Neural progenitor cell (in vitro differentiated cells): ENCODE results near the gene FCGBP. TPM values are rescaled to one million over a fixed set of nuclear protein-coding genes. Genes with fewer than 3 reads are reported as not detected.

Source experiments
- DNase-seq: peaks from one replicate; pipeline ENCODE4 v3.0.0-alpha.2; 2016; ENCODE audit warnings: low spot score
- H2AFZ ChIP-seq: fragments of 200-600 bp; sonication (generic); replicated peaks from 2 replicates; pipeline ENCODE4 v1.6.1; 2016; ENCODE audit warnings: antibody characterized with exemption
- H3F3A ChIP-seq: fragments of 200-600 bp; sonication (generic); 2 replicates; pipeline ENCODE4 v1.6.1; 2016; ENCODE audit warnings: antibody characterized with exemption, low read depth
- H3K27ac ChIP-seq: fragments of 200-600 bp; sonication (generic); 2 replicates; pipeline ENCODE4 v1.5.1; 2016; ENCODE audit warnings: mild to moderate bottlenecking
- H3K27me3 ChIP-seq: fragments of 200-600 bp; sonication (generic); 2 replicates; pipeline ENCODE4 v1.6.1; 2016; ENCODE audit warnings: mild to moderate bottlenecking, moderate library complexity
- H3K36me3 ChIP-seq: fragments of 200-600 bp; sonication (generic); 2 replicates; pipeline ENCODE4 v1.5.1; 2016
- H3K4me1 ChIP-seq: fragments of 200-600 bp; sonication (generic); 2 replicates; pipeline ENCODE4 v1.6.1; 2016; ENCODE audit warnings: mixed run types
- H3K4me2 ChIP-seq: fragments of 200-600 bp; sonication (generic); 2 replicates; pipeline ENCODE4 v1.6.1; 2016
- H3K4me3 ChIP-seq: fragments of 200-600 bp; sonication (generic); 2 replicates; pipeline ENCODE4 v1.5.1; 2016
- H3K79me2 ChIP-seq: fragments of 200-600 bp; sonication (generic); 2 replicates; pipeline ENCODE4 v1.6.1; 2016; ENCODE audit warnings: low read depth
- H3K9ac ChIP-seq: fragments of 200-600 bp; sonication (generic); 2 replicates; pipeline ENCODE4 v1.6.1; 2016
- H3K9me3 ChIP-seq: fragments of 200-600 bp; sonication (generic); 2 replicates; pipeline ENCODE4 v1.5.1; 2016; ENCODE audit warnings: low read depth
- H4K20me1 ChIP-seq: fragments of 200-600 bp; sonication (generic); 2 replicates; pipeline ENCODE4 v1.6.1; 2016; ENCODE audit warnings: low read depth
- H3K27ac Mint-ChIP-seq: 3 replicates; pipeline ENCODE4 v1.8.0; 2021; ENCODE audit warnings: mixed read lengths
- H3K27me3 Mint-ChIP-seq: 2 replicates; pipeline ENCODE4 v1.8.0; 2022; ENCODE audit warnings: low read depth, mild to moderate bottlenecking, inconsistent platforms, moderate library complexity, mixed read lengths; ENCODE audit not compliant: insufficient read depth
- H3K36me3 Mint-ChIP-seq: 3 replicates; pipeline ENCODE4 v1.8.0; 2021; ENCODE audit warnings: mixed read lengths
- H3K4me1 Mint-ChIP-seq: 3 replicates; pipeline ENCODE4 v1.8.0; 2021; ENCODE audit warnings: mixed read lengths
- H3K4me3 Mint-ChIP-seq: 3 replicates; pipeline ENCODE4 v1.8.0; 2021; ENCODE audit warnings: mild to moderate bottlenecking, moderate library complexity, mixed read lengths
- H3K9me3 Mint-ChIP-seq: 3 replicates; pipeline ENCODE4 v1.8.0; 2020; ENCODE audit warnings: mixed read lengths
- CTCF ChIP-seq: fragments of 200-600 bp; sonication (generic); IDR thresholded peaks from 2 replicates; pipeline ENCODE4 v1.5.1; 2017; ENCODE audit warnings: antibody characterized with exemption, mild to moderate bottlenecking
- EZH2 ChIP-seq: fragments of 200-600 bp; sonication (generic); IDR thresholded peaks from 2 replicates; pipeline ENCODE4 v1.6.1; 2017; ENCODE audit warnings: antibody characterized with exemption, mild to moderate bottlenecking, moderate library complexity
- EZH2phosphoT487 ChIP-seq: fragments of 200-600 bp; sonication (generic); IDR thresholded peaks from 2 replicates; pipeline ENCODE4 v1.6.1; 2017; ENCODE audit warnings: antibody characterized with exemption
- total RNA-seq: library from RNA; depleted of rRNA; stranded (reverse); fragments of >200 nt; gene quantifications from 2 replicates; pipeline ENCODE4 v1.2.3, GENCODE V29; 2015; ENCODE audit warnings: low replicate concordance

The FCGBP gene
- total RNA-seq, 1 donor from 2014 or later, result 0.06 TPM

GRCh38 chr19:39928357-39928725 lies 6.1 kb downstream of the FCGBP start:
- Mint-ChIP-seq H3K4me1 (no peaks in the 10 kb centered on the region), H3K27me3 (peaks cover 6% of the 10 kb centered on the region), H3K27ac (no peak overlapping the region), H3K36me3 (no peaks in the 10 kb centered on the region), H3K4me3 (no peak overlapping the region), H3K9me3 (no peaks in the 10 kb centered on the region)
- H3K79me2 ChIP-seq, result no peaks in the 10 kb centered on the region
- no peak overlapping the region for H3K9ac ChIP-seq
- TF ChIP-seq EZH2, result no peak
- TF ChIP-seq CTCF, result no peak
- no peak for TF ChIP-seq EZH2phosphoT487
- no peaks in the 10 kb centered on the region for H3F3A ChIP-seq
- H3K4me1 ChIP-seq, result no peaks in the 10 kb centered on the region
- H3K4me2 ChIP-seq, result no peak overlapping the region
- H3K27ac ChIP-seq, result no peak overlapping the region
- H3K36me3 ChIP-seq, result no peaks in the 10 kb centered on the region
- no peaks in the 10 kb centered on the region for H3K9me3 ChIP-seq
- no peak for DNase-seq
- H3K4me3 ChIP-seq, result no peak overlapping the region
- H4K20me1 ChIP-seq, result no peaks in the 10 kb centered on the region
- no peaks in the 10 kb centered on the region for H3K27me3 ChIP-seq
- H2AFZ ChIP-seq, result no peak overlapping the region

GRCh38 chr19:39927524-39928356 lies 6.7 kb downstream of the FCGBP start:
- Histone ChIP-seq H3K27ac (no peak overlapping the region), H3K9ac (no peak overlapping the region), H3K4me1 (no peaks in the 10 kb centered on the region), H3K79me2 (no peaks in the 10 kb centered on the region), H2AFZ (no peak overlapping the region), H3K27me3 (no peaks in the 10 kb centered on the region), H3F3A (no peaks in the 10 kb centered on the region), H3K4me3 (no peak overlapping the region), H3K4me2 (no peak overlapping the region), H3K36me3 (no peaks in the 10 kb centered on the region), H3K9me3 (no peaks in the 10 kb centered on the region), H4K20me1 (no peaks in the 10 kb centered on the region)
- TF ChIP-seq EZH2 (no peak), CTCF (no peak), EZH2phosphoT487 (no peak)
- no peak for DNase-seq
- Mint-ChIP-seq H3K27ac (no peak overlapping the region), H3K9me3 (no peaks in the 10 kb centered on the region), H3K27me3 (peaks cover 8% of the 10 kb centered on the region), H3K4me3 (no peak overlapping the region), H3K36me3 (no peaks in the 10 kb centered on the region), H3K4me1 (no peaks in the 10 kb centered on the region)

GRCh38 chr19:39927076-39927475 lies 7.4 kb downstream of the FCGBP start:
- H3K27me3 Mint-ChIP-seq, result peaks cover 8% of the 10 kb centered on the region

More at GRCh38 chr19:39927076-39927475, 7.4 kb downstream of the FCGBP start:
- no peaks in the 10 kb centered on the region for H3K4me1 ChIP-seq
- no peaks in the 10 kb centered on the region for H4K20me1 ChIP-seq
- Mint-ChIP-seq H3K27ac (no peak overlapping the region), H3K4me3 (no peak overlapping the region), H3K4me1 (no peaks in the 10 kb centered on the region), H3K9me3 (no peaks in the 10 kb centered on the region), H3K36me3 (no peaks in the 10 kb centered on the region)
- H3K36me3 ChIP-seq, result no peaks in the 10 kb centered on the region
- TF ChIP-seq EZH2phosphoT487 (no peak), CTCF (no peak), EZH2 (no peak)
- H3K79me2 ChIP-seq, result no peaks in the 10 kb centered on the region
- no peak overlapping the region for H3K4me3 ChIP-seq
- H3K27ac ChIP-seq, result no peak overlapping the region
- H3K27me3 ChIP-seq, result no peaks in the 10 kb centered on the region
- H3F3A ChIP-seq, result no peaks in the 10 kb centered on the region
- no peak for DNase-seq
- no peaks in the 10 kb centered on the region for H3K9me3 ChIP-seq
- H3K4me2 ChIP-seq, result no peak overlapping the region
- no peak overlapping the region for H2AFZ ChIP-seq
- no peak overlapping the region for H3K9ac ChIP-seq
